ENCODE data around the gene TSPOAP1. TPM values are rescaled to one million over a fixed set of nuclear protein-coding genes. Genes with fewer than 3 reads are reported as not detected.
A peak's percentile ranks its signal among the peaks of the same experiment; 100 is the strongest.

Gene TSPOAP1
- total RNA-seq, 4 donors from 2014 or later = 19.5 to 35.4 (median 22.1) TPM

DNA sequence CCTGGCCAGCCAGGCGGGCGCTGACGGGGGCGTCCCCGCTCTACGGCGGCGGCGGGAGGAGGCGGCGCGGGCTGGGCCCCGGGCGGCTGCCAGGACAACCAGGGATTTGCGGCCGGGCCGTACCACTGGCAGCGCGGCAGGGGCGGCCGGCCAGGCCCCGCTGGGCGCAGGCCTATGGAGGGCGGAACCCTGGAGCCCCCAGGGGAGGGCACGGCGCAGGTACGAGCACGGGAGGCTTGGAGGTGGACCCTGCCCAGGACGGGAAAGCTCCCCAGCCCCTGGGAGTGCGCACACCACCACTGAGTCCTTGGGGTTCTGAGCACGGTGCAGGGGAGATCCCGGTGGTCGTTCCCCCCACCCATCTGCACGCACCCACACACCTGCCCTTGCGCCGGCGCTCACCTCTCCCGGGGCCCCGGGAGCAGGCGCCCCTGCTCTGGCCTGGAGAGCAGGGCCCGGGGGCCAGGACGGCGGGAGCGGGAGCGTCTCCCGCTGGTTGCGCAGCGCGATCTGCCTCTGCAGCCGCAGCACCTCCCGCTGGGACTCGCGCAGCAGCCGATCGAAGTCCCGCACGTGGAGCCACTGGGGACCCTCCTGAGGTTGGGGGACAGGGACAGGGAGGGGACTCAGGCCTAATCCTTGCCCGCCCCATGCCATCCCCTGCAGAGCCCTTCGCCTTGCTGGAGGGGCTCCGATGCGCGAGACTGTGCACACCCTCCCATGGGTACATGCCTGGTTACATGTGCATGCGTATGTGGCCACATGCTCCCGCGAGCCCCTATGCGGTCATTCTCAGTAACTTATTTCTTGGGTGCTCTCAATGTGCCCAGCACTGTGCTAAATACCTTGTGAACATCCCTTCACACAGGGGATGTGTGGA is 3.9 kb downstream of the TSPOAP1 start:
- Histone ChIP-seq H3K36me3 (no peaks in the 10 kb centered on the region), H3K27me3 (no peaks in the 10 kb centered on the region), H3K4me3 (replicated peaks in 1 of 3) (peak overlapping the region; percentile 37 to 66 (median 51)), H3K4me1 (peaks cover 8 to 16% of the 10 kb centered on the region in 2 donors), H3K9me3 (no peaks in the 10 kb centered on the region), H3K27ac (no peak overlapping the region)
- intact Hi-C loops (cut with DNase I) = loop anchor here (10.0 kb wide), 1 partner anchor 50 kb away; no protein-coding TSS in a partner anchor
- TF ChIP-seq, protein P1, sequence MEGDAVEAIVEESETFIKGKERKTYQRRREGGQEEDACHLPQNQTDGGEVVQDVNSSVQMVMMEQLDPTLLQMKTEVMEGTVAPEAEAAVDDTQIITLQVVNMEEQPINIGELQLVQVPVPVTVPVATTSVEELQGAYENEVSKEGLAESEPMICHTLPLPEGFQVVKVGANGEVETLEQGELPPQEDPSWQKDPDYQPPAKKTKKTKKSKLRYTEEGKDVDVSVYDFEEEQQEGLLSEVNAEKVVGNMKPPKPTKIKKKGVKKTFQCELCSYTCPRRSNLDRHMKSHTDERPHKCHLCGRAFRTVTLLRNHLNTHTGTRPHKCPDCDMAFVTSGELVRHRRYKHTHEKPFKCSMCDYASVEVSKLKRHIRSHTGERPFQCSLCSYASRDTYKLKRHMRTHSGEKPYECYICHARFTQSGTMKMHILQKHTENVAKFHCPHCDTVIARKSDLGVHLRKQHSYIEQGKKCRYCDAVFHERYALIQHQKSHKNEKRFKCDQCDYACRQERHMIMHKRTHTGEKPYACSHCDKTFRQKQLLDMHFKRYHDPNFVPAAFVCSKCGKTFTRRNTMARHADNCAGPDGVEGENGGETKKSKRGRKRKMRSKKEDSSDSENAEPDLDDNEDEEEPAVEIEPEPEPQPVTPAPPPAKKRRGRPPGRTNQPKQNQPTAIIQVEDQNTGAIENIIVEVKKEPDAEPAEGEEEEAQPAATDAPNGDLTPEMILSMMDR (IDR thresholded peaks at IDR 0.05) = no peak
- peak in 1 of 2 donors; percentile 41 for TF ChIP-seq POLR2A (IDR thresholded peaks at IDR 0.05)
- 15 to 16% methylated on average over 8 to 26 of the region's 66 CpGs for WGBS, 2 donors
- DNase-seq = peak; percentile 69 to 73

DNA sequence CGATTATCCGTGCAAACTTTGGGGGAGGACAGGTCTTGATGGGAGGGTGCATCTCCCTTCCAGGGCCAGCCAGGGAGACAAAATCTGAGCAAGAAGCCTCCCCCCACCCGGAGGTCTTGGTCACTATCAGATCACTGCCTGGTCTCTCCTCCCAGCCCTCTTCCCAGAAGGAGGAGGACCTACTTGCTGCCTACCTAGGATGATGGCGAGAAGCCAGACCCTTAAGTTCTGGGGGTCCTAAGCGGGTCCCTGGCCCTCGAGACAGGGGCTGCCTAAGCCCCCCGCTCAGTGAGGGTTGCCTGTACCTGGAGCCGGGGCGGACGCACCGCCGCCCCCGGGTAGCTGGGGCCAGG is 4.6 kb downstream of the TSPOAP1 start:
- H3K4me1 ChIP-seq = peaks cover 8 to 16% of the 10 kb centered on the region in 2 donors
- TF ChIP-seq POLR2A (IDR thresholded peaks at IDR 0.05) = no peak
- TF ChIP-seq, protein P1 (IDR thresholded peaks at IDR 0.05) = no peak
- WGBS, 2 donors = 11 to 30% methylated on average over 2 to 12 of the region's 13 CpGs
- no peaks in the 10 kb centered on the region for H3K27me3 ChIP-seq
- no peak for DNase-seq
- no peaks in the 10 kb centered on the region for H3K9me3 ChIP-seq
- no peaks in the 10 kb centered on the region for H3K36me3 ChIP-seq
- H3K4me3 ChIP-seq (replicated peaks in 1 of 3) = peak overlapping the region; percentile 37 to 66 (median 51)
- intact Hi-C loops (cut with DNase I) = loop anchor here (10.0 kb wide), 1 partner anchor 51 kb away; no protein-coding TSS in a partner anchor
- peak overlapping the region in 1 of 3 donors; percentile 23 for H3K27ac ChIP-seq

DNA sequence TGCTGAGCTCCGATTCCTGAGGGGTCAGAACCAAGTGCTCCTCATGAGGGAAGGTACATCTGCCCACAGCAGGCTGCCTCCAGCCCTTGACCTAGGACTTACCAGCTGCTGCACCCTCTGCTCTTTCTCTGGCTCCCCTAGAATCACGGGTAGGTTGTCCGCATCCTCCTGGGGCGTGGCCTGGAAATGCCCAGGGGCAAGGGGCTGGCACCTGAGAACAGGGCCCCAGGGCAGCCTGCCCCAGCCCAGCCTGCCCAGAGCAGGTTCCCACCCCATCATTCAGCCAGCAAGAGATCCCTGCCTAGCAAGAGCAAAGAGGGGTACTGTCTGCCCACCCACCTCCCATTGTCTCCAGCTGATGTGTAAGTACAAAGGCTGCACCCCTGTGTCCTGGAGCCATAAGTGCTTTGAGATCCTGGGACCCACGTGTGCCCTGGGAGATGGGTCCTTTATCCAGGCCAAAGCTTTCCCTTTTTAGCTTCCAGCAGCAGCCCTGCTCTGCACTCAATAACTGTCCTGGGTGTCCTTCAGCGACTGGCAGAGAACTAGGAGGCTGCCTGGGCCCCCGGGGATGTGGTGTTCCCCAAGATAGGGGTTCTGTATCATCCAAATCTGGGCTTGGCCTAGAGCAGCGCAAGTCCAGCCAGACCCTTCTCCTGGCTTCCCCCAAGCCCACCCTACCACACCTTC is 5.1 kb downstream of the TSPOAP1 start:
- Histone ChIP-seq H3K27me3 (no peaks in the 10 kb centered on the region), H3K4me1 (peaks cover 8 to 16% of the 10 kb centered on the region in 2 donors), H3K9me3 (no peaks in the 10 kb centered on the region), H3K36me3 (no peaks in the 10 kb centered on the region), H3K27ac (peak overlapping the region in 1 of 3 donors; percentile 23), H3K4me3 (replicated peaks in 1 of 3) (peak overlapping the region in 2 of 3 donors; percentile 37 to 51)
- WGBS, 2 donors = 54 to 68% methylated on average over 6 to 8 of the region's 8 CpGs
- DNase-seq = no peak
- TF ChIP-seq POLR2A (IDR thresholded peaks at IDR 0.05) = no peak
- TF ChIP-seq, protein P1 (IDR thresholded peaks at IDR 0.05) = no peak
- intact Hi-C loops (cut with DNase I) = loop anchor here (10.0 kb wide), 1 partner anchor 51 kb away; no protein-coding TSS in a partner anchor

DNA sequence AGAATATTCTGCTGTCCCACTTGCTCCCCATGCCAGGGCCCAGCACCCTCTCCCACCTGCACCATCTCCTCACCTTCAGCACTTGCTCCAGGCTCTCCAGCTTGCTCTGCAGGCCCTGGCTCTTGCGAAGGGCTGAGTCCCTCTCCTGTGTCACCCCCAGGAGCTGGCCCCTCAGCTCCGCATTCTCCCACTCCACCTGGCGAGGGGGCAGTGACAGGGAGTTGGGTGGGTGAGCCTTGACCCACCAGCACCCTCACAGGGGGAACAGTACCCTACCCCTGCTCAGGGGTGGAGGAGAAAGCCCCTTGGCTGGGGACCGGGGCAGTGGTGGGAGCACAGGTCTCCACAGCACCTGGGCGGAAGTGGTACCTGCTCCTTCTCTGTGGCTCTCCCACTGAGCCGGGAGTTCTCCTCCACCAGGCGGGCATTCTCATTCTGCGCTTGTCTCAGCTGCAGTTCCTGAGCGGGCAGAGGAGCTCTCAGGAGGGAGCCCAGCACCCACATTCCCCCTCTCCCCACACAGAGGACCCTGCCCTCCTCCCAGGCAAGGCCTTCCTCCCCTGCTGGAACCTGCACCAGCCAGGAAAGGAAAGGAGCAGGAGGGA is 5.9 kb downstream of the TSPOAP1 start:
- no peaks in the 10 kb centered on the region for H3K9me3 ChIP-seq
- H3K4me1 ChIP-seq = peaks cover 8 to 16% of the 10 kb centered on the region in 2 donors
- DNase-seq = no peak
- WGBS, 2 donors = 99 to 100% methylated on average over 4 to 9 of the region's 9 CpGs
- no peak overlapping the region for H3K27ac ChIP-seq
- no peaks in the 10 kb centered on the region for H3K36me3 ChIP-seq
- TF ChIP-seq, protein P1 (IDR thresholded peaks at IDR 0.05) = no peak
- no peak for TF ChIP-seq POLR2A (IDR thresholded peaks at IDR 0.05)
- H3K27me3 ChIP-seq = no peaks in the 10 kb centered on the region
- intact Hi-C loops (cut with DNase I) = loop anchor here (10.0 kb wide), 1 partner anchor 52 kb away; no protein-coding TSS in a partner anchor
- H3K4me3 ChIP-seq (replicated peaks in 1 of 3) = no peak overlapping the region
